Measurements from ENCODE around the gene PLXDC2. TPM values are rescaled to one million over a fixed set of nuclear protein-coding genes. Genes with fewer than 3 reads are reported as not detected.

PLXDC2 gene
- total RNA-seq, 1 donor: 3.2 TPM

GRCh38 chr10:20303453-20304152 is 487.4 kb downstream of the PLXDC2 start:
- no peak for TF ChIP-seq CTCF (IDR thresholded peaks at IDR 0.05; ENCODE audit: insufficient read depth, low read length)
- H3K4me3 ChIP-seq (ENCODE audit: low read depth, low read length): no peak overlapping the region
- no peak for DNase-seq (ENCODE audit: low read depth)

GRCh38 chr10:20313665-20314064 is 497.4 kb downstream of the PLXDC2 start:
- H3K4me3 ChIP-seq (ENCODE audit: low read depth, low read length): no peak overlapping the region
- no peak for DNase-seq (ENCODE audit: low read depth)
- TF ChIP-seq CTCF (IDR thresholded peaks at IDR 0.05; ENCODE audit: insufficient read depth, low read length): no peak

GRCh38 chr10:20314431-20314830 is 498.2 kb downstream of the PLXDC2 start:
- TF ChIP-seq CTCF (IDR thresholded peaks at IDR 0.05; ENCODE audit: insufficient read depth, low read length): no peak
- H3K4me3 ChIP-seq (ENCODE audit: low read depth, low read length): no peak overlapping the region
- DNase-seq (ENCODE audit: low read depth): no peak

GRCh38 chr10:20327954-20328353 is 511.7 kb downstream of the PLXDC2 start:
- TF ChIP-seq CTCF (IDR thresholded peaks at IDR 0.05; ENCODE audit: insufficient read depth, low read length): no peak
- DNase-seq (ENCODE audit: low read depth): no peak
- H3K4me3 ChIP-seq (ENCODE audit: low read depth, low read length): no peak overlapping the region

GRCh38 chr10:20330246-20330645 is 514.0 kb downstream of the PLXDC2 start:
- DNase-seq (ENCODE audit: low read depth): no peak
- no peak overlapping the region for H3K4me3 ChIP-seq (ENCODE audit: low read depth, low read length)
- no peak for TF ChIP-seq CTCF (IDR thresholded peaks at IDR 0.05; ENCODE audit: insufficient read depth, low read length)

GRCh38 chr10:20334559-20334958 is 518.3 kb downstream of the PLXDC2 start:
- DNase-seq (ENCODE audit: low read depth): no peak
- H3K4me3 ChIP-seq (ENCODE audit: low read depth, low read length): no peak overlapping the region
- TF ChIP-seq CTCF (IDR thresholded peaks at IDR 0.05; ENCODE audit: insufficient read depth, low read length): no peak

Small RNAs within 50 kb of the gene (small RNA-seq; reads per million reads assigned to genes)
- gene RNU6-1212P: not detected

Measured in fibroblast of the aortic adventitia (primary cell).